ENCODE measurements around the gene NAPEPLD. TPM values are rescaled to one million over a fixed set of nuclear protein-coding genes. Genes with fewer than 3 reads are reported as not detected.

Gene NAPEPLD
- total RNA-seq, 4 donors from 2014 or later, result 6.1 to 24.3 (median 10.0) TPM

GRCh38 chr7:103140685-103141084, 8.2 kb downstream of the NAPEPLD start:
- H3K4me3 ChIP-seq, result no peak overlapping the region
- no peaks in the 10 kb centered on the region for H3K9me3 ChIP-seq
- no peak for DNase-seq (ENCODE audit: low spot score in 2 of 2)
- no peak overlapping the region for H3K27ac ChIP-seq
- H3K4me1 ChIP-seq, result peaks cover 9% of the 10 kb centered on the region
- H3K27me3 ChIP-seq, result no peaks in the 10 kb centered on the region
- TF ChIP-seq EP300 (IDR thresholded peaks at IDR 0.05) (no peak), CTCF (IDR thresholded peaks at IDR 0.05) (no peak), POLR2A (IDR thresholded peaks at IDR 0.05) (no peak), POLR2AphosphoS5 (IDR thresholded peaks at IDR 0.05) (no peak)
- no peaks in the 10 kb centered on the region for H3K36me3 ChIP-seq
- 97% methylated on average over 2 of the region's 2 CpGs for WGBS

- TF ChIP-seq POLR2A (IDR thresholded peaks at IDR 0.05), result no peak
- TF ChIP-seq EP300 (IDR thresholded peaks at IDR 0.05), result no peak
- TF ChIP-seq CTCF (IDR thresholded peaks at IDR 0.05), result no peak
- no peak for TF ChIP-seq POLR2AphosphoS5 (IDR thresholded peaks at IDR 0.05)
- Histone ChIP-seq H3K9me3 (no peaks in the 10 kb centered on the region), H3K27ac (no peak overlapping the region), H3K4me1 (peaks cover 14% of the 10 kb centered on the region), H3K27me3 (no peaks in the 10 kb centered on the region), H3K36me3 (no peaks in the 10 kb centered on the region), H3K4me3 (no peak overlapping the region)
- no peak for DNase-seq (ENCODE audit: low spot score in 2 of 2)
- 85% methylated on average over 2 of the region's 2 CpGs for whole genome bisulfite sequencing
Observed at GRCh38 chr7:103140061-103140460, 8.8 kb downstream of the NAPEPLD start.

- no peak overlapping the region for H3K27ac ChIP-seq
- H3K9me3 ChIP-seq, result no peaks in the 10 kb centered on the region
- 50% methylated on average over 3 of the region's 3 CpGs for WGBS
- no peaks in the 10 kb centered on the region for H3K27me3 ChIP-seq
- TF ChIP-seq CTCF (IDR thresholded peaks at IDR 0.05), result no peak
- no peak for TF ChIP-seq POLR2A (IDR thresholded peaks at IDR 0.05)
- TF ChIP-seq POLR2AphosphoS5 (IDR thresholded peaks at IDR 0.05), result no peak
- no peak for TF ChIP-seq EP300 (IDR thresholded peaks at IDR 0.05)
- DNase-seq (ENCODE audit: low spot score in 2 of 2), result no peak
- no peak overlapping the region for H3K4me3 ChIP-seq
- H3K4me1 ChIP-seq, result peaks cover 25% of the 10 kb centered on the region
- H3K36me3 ChIP-seq, result no peaks in the 10 kb centered on the region
Observed at GRCh38 chr7:103134836-103135554, 13.9 kb downstream of the NAPEPLD start.

- peaks cover 2% of the 10 kb centered on the region for H3K36me3 ChIP-seq
- H3K9me3 ChIP-seq, result no peaks in the 10 kb centered on the region
- 75% methylated on average over 9 of the region's 9 CpGs for WGBS
- H3K27ac ChIP-seq, result no peak overlapping the region
- no peak for TF ChIP-seq EP300 (IDR thresholded peaks at IDR 0.05)
- TF ChIP-seq POLR2AphosphoS5 (IDR thresholded peaks at IDR 0.05), result no peak
- TF ChIP-seq CTCF (IDR thresholded peaks at IDR 0.05), result no peak
- TF ChIP-seq POLR2A (IDR thresholded peaks at IDR 0.05), result no peak
- no peak overlapping the region for H3K4me3 ChIP-seq
- no peaks in the 10 kb centered on the region for H3K27me3 ChIP-seq
- no peak for DNase-seq (ENCODE audit: low spot score in 2 of 2)
- peaks cover 25% of the 10 kb centered on the region for H3K4me1 ChIP-seq
Observed at GRCh38 chr7:103132995-103133688, 15.8 kb downstream of the NAPEPLD start.

GRCh38 chr7:103130901-103131624, 17.8 kb downstream of the NAPEPLD start:
- H3K9me3 ChIP-seq, result no peaks in the 10 kb centered on the region
- DNase-seq (ENCODE audit: low spot score in 2 of 2), result no peak
- no peaks in the 10 kb centered on the region for H3K27me3 ChIP-seq
- TF ChIP-seq CTCF (IDR thresholded peaks at IDR 0.05) (no peak), EP300 (IDR thresholded peaks at IDR 0.05) (no peak), POLR2A (IDR thresholded peaks at IDR 0.05) (no peak), POLR2AphosphoS5 (IDR thresholded peaks at IDR 0.05) (no peak)
- H3K27ac ChIP-seq, result no peak overlapping the region
- 69% methylated on average over 9 of the region's 9 CpGs for WGBS
- H3K4me1 ChIP-seq, result peaks cover 25% of the 10 kb centered on the region
- peaks cover 12% of the 10 kb centered on the region for H3K36me3 ChIP-seq
- no peak overlapping the region for H3K4me3 ChIP-seq
